Mucosa of descending colon (tissue), 3 donors: Measurements from ENCODE around the gene NATD1. TPM values are rescaled to one million over a fixed set of nuclear protein-coding genes. Genes with fewer than 3 reads are reported as not detected.

ENCODE experiments used
- ATAC-seq: fragments of 200-7000 bp; cut with Tn5 transposase; one replicate; pipeline ENCODE4 v1.9.1; 2020; ENCODE audit warnings: mild to moderate bottlenecking, moderate library complexity
- DNase-seq, 3 donors: peaks; one replicate each; pipeline ENCODE4 v3.0.0-alpha.2; 2020
- H3K36me3 ChIP-seq: fragments of 200-600 bp; one replicate; pipeline ENCODE4 v1.8.0; 2021; ENCODE audit warnings: low read depth, mild to moderate bottlenecking
- H3K4me1 ChIP-seq: fragments of 200-600 bp; one replicate; pipeline ENCODE4 v1.8.0; 2021; ENCODE audit warnings: low read depth, mild to moderate bottlenecking
- H3K4me3 ChIP-seq: fragments of 200-600 bp; one replicate; pipeline ENCODE4 v1.8.0; 2021; ENCODE audit warnings: mild to moderate bottlenecking
- H3K9me3 ChIP-seq: fragments of 200-600 bp; one replicate; pipeline ENCODE4 v1.8.0; 2021; ENCODE audit warnings: mild to moderate bottlenecking
- intact Hi-C, 2 donors: fragments of 100-400 bp; cut with DNase I in 1 of 2; cut with micrococcal nuclease in 1 of 2; formaldehyde crosslinking; loops; one replicate each; pipeline versions ENCODE4 v1.11.0 to v1.11.1; 2022; cut with DNase I, micrococcal nuclease
- total RNA-seq, 3 donors: library from RNA; stranded (reverse); fragmentation: NEBNext Ultra II Directional in 2 of 3; extraction: Animal tissue kit (Norgen Biotek cat#: 25700) in 2 of 3; gene quantifications; one replicate each; pipeline versions ENCODE4 v1.2.1 to v1.2.4, GENCODE V29; 2021 to 2023
- TF ChIP-seq, protein P1 (sequence below): fragments of 200-600 bp; IDR thresholded peaks from one replicate; pipeline ENCODE4 v1.8.0; 2022; ENCODE audit warnings: antibody characterized with exemption, mild to moderate bottlenecking
- donor health status: DM: no; HTN: no; CAD: no; lungs with moderate emphysema.
- donor health status: DM: no; HTN: no; CAD: no.
- donor health status: DM: no; HTN: yes; CAD: no.

Gene NATD1
- total RNA-seq, 3 donors from 2014 or later, result 3.9 to 11.1 (median 7.2) TPM

GRCh38 chr17:21191698-21192097, 61.5 kb downstream of the NATD1 start:
- H3K36me3 ChIP-seq, result no peaks in the 10 kb centered on the region
- no peaks in the 10 kb centered on the region for H3K9me3 ChIP-seq
- TF ChIP-seq, protein P1, sequence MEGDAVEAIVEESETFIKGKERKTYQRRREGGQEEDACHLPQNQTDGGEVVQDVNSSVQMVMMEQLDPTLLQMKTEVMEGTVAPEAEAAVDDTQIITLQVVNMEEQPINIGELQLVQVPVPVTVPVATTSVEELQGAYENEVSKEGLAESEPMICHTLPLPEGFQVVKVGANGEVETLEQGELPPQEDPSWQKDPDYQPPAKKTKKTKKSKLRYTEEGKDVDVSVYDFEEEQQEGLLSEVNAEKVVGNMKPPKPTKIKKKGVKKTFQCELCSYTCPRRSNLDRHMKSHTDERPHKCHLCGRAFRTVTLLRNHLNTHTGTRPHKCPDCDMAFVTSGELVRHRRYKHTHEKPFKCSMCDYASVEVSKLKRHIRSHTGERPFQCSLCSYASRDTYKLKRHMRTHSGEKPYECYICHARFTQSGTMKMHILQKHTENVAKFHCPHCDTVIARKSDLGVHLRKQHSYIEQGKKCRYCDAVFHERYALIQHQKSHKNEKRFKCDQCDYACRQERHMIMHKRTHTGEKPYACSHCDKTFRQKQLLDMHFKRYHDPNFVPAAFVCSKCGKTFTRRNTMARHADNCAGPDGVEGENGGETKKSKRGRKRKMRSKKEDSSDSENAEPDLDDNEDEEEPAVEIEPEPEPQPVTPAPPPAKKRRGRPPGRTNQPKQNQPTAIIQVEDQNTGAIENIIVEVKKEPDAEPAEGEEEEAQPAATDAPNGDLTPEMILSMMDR, result no peak
- H3K4me3 ChIP-seq, result no peak overlapping the region
- no peak for ATAC-seq
- intact Hi-C loops, result no loop called here
- no peaks in the 10 kb centered on the region for H3K4me1 ChIP-seq
- DNase-seq, result no peak

DNA sequence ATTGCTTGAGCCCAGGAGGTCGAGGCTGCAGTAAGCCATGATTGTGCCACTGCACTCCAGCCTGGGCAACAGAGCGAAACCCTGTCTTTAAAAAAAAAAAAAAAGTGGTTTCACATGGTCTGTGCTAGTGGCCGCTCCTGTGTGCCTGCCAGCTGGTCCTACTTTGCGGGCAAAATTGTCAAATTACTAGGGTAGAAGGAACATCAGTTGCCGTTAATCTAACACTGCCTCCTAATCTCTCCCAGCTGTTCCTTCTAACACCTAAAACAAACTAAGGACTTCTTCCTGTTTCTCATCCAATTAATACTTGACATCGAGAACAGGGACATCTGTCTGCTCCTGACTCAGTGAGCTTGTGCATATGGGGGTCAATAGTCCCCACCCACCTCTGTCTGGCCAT, 63.1 kb downstream of the NATD1 start:
- intact Hi-C loops, result no loop called here
- H3K4me3 ChIP-seq, result no peak overlapping the region
- H3K9me3 ChIP-seq, result no peaks in the 10 kb centered on the region
- no peaks in the 10 kb centered on the region for H3K36me3 ChIP-seq
- ATAC-seq, result no peak
- H3K4me1 ChIP-seq, result no peaks in the 10 kb centered on the region
- DNase-seq, result no peak
- TF ChIP-seq, protein P1, result no peak

DNA sequence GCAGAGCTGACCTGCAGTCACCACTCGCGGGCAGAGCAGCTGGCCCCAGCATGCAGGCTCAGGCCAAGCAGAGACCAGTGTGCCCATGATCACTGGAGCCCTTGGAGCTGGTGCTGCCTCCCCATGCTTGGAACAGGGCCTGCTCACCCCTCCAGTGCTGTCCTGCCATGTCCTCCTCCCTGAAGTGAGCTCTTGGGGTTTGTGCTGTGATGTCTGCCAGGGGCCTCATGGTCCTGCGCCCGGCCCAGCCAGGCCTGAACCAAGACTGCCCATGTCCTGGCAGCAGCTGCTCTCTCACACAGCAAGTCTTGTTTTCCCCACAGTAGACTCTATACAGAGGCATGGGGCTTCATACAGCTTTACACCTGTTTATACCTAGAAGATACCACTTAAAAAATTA, 63.8 kb downstream of the NATD1 start:
- intact Hi-C loops, result no loop called here
- TF ChIP-seq, protein P1, result no peak
- DNase-seq, result no peak
- Histone ChIP-seq H3K4me1 (no peaks in the 10 kb centered on the region), H3K9me3 (no peaks in the 10 kb centered on the region), H3K36me3 (no peaks in the 10 kb centered on the region), H3K4me3 (no peak overlapping the region)
- ATAC-seq, result no peak

Other genes starting within 250 kb of the NATD1 start
- gene USP22, start 210.4 kb downstream of the NATD1 start, total RNA-seq, result 100 to 1,000 TPM; 162 to 168 (median 168) TPM
- gene DHRS7B, start 126.4 kb downstream of the NATD1 start, total RNA-seq, result 10 to 100 TPM; 21.9 to 34.0 (median 30.2) TPM
- gene TMEM11, start 39.2 kb downstream of the NATD1 start, total RNA-seq, result 10 to 100 TPM; 25.7 to 34.4 (median 27.1) TPM
- gene MAP2K3, start 31.3 kb upstream of the NATD1 start, total RNA-seq, result 10 to 100 TPM; 46.0 to 75.5 (median 67.1) TPM
- 1 to 10 TPM in 2 of 3 donors, under 1 TPM in 1; 0.67 to 1.9 (median 1.1) TPM for gene KCNJ12, start 122.9 kb upstream of the NATD1 start, total RNA-seq